Measurements from ENCODE around the gene FKBP5. TPM values are rescaled to one million over a fixed set of nuclear protein-coding genes. Genes with fewer than 3 reads are reported as not detected.

FKBP5 gene
- total and polyA plus RNA-seq, 8 donors: 68.1 to 209 (median 110) TPM

DNA sequence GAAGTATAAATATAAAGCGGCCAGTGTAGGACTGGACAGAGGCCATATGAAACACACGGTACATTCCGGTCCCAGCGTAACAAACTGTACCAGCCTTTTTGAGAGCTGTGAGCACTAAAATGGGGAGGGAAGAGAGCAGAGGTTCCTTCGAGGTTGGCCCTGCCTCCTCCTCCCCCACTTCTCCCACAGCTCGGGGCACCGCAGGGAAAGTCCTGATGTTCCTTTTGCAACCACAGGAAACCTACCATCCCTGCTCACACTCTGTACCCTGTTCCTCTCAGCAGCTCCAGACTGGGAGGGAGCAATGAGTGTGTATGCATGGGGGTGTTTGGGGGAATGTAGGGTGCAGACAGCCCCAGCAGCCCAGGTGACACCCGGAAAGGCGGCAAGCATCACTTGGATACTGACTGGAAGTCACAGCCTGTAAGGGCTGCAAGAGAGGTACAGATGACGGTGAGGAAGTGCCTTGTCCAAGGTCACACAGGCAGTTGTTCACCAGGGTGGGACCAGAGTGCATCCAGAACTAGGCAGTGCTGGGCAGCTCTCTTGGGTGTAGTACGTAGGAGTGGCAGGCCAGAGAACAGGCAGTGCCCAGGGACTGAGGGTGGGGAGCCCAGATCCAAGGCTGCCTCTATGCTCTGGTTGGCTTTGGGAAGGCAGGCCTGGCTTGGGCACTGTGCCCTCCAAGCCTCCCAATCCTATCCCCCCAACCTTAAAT is 37.2 kb upstream of the FKBP5 start:
- TF ChIP-seq, protein P1, sequence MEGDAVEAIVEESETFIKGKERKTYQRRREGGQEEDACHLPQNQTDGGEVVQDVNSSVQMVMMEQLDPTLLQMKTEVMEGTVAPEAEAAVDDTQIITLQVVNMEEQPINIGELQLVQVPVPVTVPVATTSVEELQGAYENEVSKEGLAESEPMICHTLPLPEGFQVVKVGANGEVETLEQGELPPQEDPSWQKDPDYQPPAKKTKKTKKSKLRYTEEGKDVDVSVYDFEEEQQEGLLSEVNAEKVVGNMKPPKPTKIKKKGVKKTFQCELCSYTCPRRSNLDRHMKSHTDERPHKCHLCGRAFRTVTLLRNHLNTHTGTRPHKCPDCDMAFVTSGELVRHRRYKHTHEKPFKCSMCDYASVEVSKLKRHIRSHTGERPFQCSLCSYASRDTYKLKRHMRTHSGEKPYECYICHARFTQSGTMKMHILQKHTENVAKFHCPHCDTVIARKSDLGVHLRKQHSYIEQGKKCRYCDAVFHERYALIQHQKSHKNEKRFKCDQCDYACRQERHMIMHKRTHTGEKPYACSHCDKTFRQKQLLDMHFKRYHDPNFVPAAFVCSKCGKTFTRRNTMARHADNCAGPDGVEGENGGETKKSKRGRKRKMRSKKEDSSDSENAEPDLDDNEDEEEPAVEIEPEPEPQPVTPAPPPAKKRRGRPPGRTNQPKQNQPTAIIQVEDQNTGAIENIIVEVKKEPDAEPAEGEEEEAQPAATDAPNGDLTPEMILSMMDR (IDR thresholded peaks at IDR 0.05): no peak
- TF ChIP-seq EP300 (IDR thresholded peaks at IDR 0.05) (peak; percentile 98), POLR2A (IDR thresholded peaks at IDR 0.05) (peak in 1 of 4 donors; percentile 14), POLR2AphosphoS5 (IDR thresholded peaks at IDR 0.05) (peak; percentile 74 to 96 (median 82))
- Histone ChIP-seq H3K27me3 (no peaks in the 10 kb centered on the region), H3K36me3 (no peaks in the 10 kb centered on the region), H3K9me3 (no peaks in the 10 kb centered on the region), H3K27ac (peak overlapping the region; percentile 98 to 100 (median 100)), H3K4me1 (peaks cover 82 to 96% (median 94%) of the 10 kb centered on the region in 4 donors), H3K4me3 (peak overlapping the region in 1 of 4 donors; percentile 50)
- intact Hi-C loops (cut with DNase I; ENCODE audit: low total_unique reads): no loop called here
- 32 to 47% (median 42%) methylated on average over 11 of the region's 11 CpGs for WGBS, 5 donors
- peak; percentile 54 to 84 for DNase-seq

DNA sequence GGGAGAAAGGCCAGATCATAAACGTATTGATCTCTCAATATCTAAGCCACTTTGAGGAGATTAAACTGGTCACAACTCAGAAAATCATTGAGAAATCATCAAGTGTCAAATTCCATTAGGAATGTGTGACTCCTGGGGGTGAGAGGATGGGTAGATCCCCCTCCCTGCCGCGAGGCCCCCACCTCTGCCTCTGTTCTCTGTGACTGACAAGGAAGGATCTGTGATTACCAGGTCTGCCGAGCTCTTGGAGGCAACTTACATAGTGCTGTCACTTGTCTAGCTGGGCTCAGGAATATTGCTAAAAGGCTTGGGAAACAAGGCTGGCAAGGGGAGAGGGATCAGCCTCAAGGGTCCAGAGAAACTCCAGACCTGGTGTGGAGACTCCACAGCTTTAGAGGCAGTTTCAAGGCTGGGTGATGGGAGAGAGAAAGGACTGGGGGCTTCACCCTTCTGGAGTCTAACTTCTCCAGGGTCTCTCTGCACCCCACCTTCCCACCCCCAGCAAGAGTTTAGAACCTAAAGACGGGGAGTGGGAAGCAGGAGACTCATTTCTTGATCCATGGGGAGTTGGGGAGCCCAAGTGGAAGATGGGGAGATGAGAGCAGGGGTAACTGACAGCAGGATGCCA is 36.5 kb upstream of the FKBP5 start:
- Histone ChIP-seq H3K4me3 (no peak overlapping the region), H3K9me3 (no peaks in the 10 kb centered on the region), H3K36me3 (no peaks in the 10 kb centered on the region), H3K4me1 (peaks cover 82 to 96% (median 94%) of the 10 kb centered on the region in 4 donors), H3K27me3 (no peaks in the 10 kb centered on the region), H3K27ac (peak overlapping the region; percentile 98 to 100 (median 100))
- intact Hi-C loops (cut with DNase I; ENCODE audit: low total_unique reads): no loop called here
- 63 to 78% (median 71%) methylated on average over 5 of the region's 5 CpGs for WGBS, 5 donors
- TF ChIP-seq EP300 (IDR thresholded peaks at IDR 0.05) (no peak), POLR2AphosphoS5 (IDR thresholded peaks at IDR 0.05) (no peak), POLR2A (IDR thresholded peaks at IDR 0.05) (no peak)
- TF ChIP-seq, protein P1 (IDR thresholded peaks at IDR 0.05): no peak
- no peak for DNase-seq

DNA sequence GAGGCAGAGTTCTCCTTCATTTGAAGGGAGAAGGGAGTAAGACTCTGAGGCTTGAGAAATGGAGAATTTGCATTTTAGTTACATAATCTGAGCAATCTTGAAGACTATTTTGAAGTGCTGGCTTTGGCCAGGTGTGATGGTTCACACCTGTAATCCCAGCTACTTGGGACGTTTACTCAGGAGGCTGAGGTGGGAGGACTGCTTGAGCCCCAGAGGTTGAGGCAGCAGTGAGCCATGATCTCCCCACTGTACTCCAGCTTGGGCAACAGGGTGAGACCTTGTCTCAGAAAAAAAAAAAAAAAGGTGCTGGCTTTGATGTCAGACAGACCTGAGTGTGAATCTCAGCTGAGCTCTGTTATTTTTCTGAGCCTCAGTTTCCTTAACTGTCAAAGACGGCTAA is 35.8 kb upstream of the FKBP5 start:
- TF ChIP-seq POLR2A (IDR thresholded peaks at IDR 0.05) (no peak), EP300 (IDR thresholded peaks at IDR 0.05) (no peak), POLR2AphosphoS5 (IDR thresholded peaks at IDR 0.05) (no peak)
- TF ChIP-seq, protein P1 (IDR thresholded peaks at IDR 0.05): no peak
- H3K27me3 ChIP-seq: no peaks in the 10 kb centered on the region
- intact Hi-C loops (cut with DNase I; ENCODE audit: low total_unique reads): no loop called here

DNA sequence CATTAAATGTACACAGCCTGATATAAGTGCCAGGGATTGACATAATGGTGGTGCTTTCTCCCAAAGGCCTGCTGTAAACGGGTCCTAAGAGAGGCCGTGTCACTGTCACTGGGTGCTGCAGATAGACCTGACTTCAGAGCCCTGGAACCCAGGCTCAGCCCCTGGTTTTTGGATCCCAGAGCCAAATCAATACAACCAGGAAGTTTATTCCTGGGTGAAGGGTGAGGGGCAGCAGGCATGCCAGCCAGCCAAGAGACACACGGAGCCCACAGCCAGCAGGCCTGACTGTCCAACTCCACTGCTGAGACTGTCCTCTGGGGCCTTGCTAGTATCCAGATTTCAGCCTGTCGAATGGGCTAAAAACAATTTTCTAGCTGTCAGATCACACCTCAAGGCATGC is 35.3 kb upstream of the FKBP5 start:
- no peaks in the 10 kb centered on the region for H3K36me3 ChIP-seq
- H3K27ac ChIP-seq: peak overlapping the region in 4 of 5 donors; percentile 100
- H3K9me3 ChIP-seq: no peaks in the 10 kb centered on the region
- intact Hi-C loops (cut with DNase I; ENCODE audit: low total_unique reads): no loop called here
- no peak overlapping the region for H3K4me3 ChIP-seq
- TF ChIP-seq, protein P1 (IDR thresholded peaks at IDR 0.05): no peak
- TF ChIP-seq POLR2A (IDR thresholded peaks at IDR 0.05) (no peak), EP300 (IDR thresholded peaks at IDR 0.05) (no peak), POLR2AphosphoS5 (IDR thresholded peaks at IDR 0.05) (no peak)
- 85 to 90% (median 89%) methylated on average over 4 of the region's 4 CpGs for WGBS, 5 donors
- peaks cover 76 to 96% (median 94%) of the 10 kb centered on the region in 4 donors for H3K4me1 ChIP-seq
- DNase-seq: no peak
- no peaks in the 10 kb centered on the region for H3K27me3 ChIP-seq

More for the DNA sequence above, 35.8 kb upstream of the FKBP5 start:
- peak overlapping the region in 4 of 5 donors; percentile 100 for H3K27ac ChIP-seq
- H3K4me1 ChIP-seq: peaks cover 80 to 96% (median 94%) of the 10 kb centered on the region in 4 donors
- no peak overlapping the region for H3K4me3 ChIP-seq
- 80 to 94% (median 89%) methylated on average over 2 of the region's 2 CpGs for WGBS, 5 donors
- DNase-seq: no peak
- H3K36me3 ChIP-seq: no peaks in the 10 kb centered on the region
- H3K9me3 ChIP-seq: no peaks in the 10 kb centered on the region

Data from stomach (tissue), 9 donors.